Inflammatory macrophage treated with lipopolysaccharide for 4 hours (primary cell): ENCODE measurements around the gene KCNK17.

ENCODE experiments used
- DNase-seq: peaks from one replicate; pipeline ENCODE4 v3.0.0-alpha.2; 2020

KCNK17 gene

DNA sequence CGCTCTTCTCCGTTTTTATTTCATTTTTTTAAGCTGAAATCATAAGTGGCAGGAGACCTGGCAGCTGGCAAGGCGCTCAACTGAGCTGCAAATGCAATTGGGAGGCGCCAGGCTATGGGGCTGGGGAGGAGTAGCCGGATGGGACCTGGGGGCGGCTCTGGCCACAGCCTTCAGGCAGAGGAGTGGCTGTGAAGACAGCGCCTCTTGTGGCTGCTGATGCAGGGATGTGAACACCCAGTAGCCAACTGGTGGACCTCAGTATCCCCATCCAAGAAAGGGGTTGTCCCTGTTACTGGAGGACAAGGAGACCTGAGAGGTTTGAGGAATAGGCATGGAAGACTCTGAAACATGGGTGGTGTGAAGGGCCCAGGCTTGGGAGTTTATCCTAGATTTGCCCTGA lies 12.6 kb downstream of the KCNK17 start:
- DNase-seq, result no peak

GRCh38 chr6:39300739-39301138 lies 13.5 kb downstream of the KCNK17 start:
- peak; percentile 59 for DNase-seq

- no peak for DNase-seq
Measured at GRCh38 chr6:39298061-39298460, 16.2 kb downstream of the KCNK17 start.

- DNase-seq, result no peak
Measured at GRCh38 chr6:39296745-39297640, 17.2 kb downstream of the KCNK17 start.

DNA sequence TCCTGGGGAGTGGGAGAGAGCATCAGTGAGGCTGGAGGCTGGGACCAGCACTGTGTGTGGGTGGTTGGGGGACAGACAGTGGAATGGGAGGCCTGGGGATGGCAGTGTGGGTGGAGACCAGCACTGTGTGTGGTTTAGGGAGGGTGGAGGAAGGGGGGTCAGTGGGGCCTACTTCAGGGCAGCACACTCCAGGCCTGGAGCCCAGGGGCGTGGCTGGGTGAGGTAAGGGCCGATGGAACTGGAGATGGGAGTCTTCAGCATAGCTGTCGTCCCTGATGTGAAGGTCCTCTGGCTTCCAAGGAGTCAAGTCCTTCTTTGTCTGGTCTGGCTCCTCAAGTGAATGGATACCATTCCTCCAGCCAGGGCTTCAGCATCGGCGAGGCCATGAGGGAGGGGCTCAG lies 18.6 kb downstream of the KCNK17 start:
- no peak for DNase-seq

DNA sequence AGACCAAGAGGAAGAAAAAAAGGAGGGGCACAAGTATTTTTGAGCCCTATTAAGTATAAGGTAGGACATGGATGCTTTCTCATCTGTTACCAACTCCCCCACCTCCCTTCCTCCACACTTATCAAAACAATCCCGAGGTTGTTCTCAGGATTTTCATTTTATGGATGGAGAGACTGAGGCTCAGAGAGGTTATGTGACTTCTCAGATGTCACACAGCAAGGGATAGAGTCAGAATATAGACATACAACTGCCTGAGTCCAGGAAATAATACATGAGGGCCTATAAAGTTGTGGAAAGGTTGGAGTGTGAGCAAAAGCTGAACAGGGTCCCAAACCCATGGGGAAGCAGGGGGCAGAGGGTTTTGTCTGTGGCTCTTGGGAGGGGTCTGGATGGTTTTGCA lies 19.3 kb downstream of the KCNK17 start:
- no peak for DNase-seq

- DNase-seq, result peak; percentile 46
Measured at GRCh38 chr6:39294133-39294532, 20.1 kb downstream of the KCNK17 start.

DNA sequence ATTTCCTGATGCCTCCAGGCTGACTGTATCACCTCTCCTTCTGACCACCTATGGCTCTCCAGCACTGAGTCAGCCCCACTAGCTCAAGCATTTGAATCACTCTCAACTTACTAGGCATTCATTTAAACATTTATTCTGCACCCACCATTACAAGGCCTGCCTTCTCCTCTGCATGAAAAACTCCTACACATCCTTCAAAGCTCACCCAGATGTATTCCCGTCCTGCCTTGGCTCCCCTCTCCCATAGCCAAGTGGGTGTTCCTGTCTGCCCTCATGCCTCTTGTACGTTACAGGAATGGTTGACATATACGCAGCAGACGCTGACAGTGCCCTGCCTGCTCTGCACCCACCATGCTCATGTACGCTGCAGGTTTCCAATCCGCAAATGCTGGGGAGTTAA lies 21.6 kb downstream of the KCNK17 start:
- no peak for DNase-seq

GRCh38 chr6:39289490-39289889 lies 24.7 kb downstream of the KCNK17 start:
- DNase-seq, result peak; percentile 89

- no peak for DNase-seq
Measured at GRCh38 chr6:39287601-39288000, 26.6 kb downstream of the KCNK17 start.

DNA sequence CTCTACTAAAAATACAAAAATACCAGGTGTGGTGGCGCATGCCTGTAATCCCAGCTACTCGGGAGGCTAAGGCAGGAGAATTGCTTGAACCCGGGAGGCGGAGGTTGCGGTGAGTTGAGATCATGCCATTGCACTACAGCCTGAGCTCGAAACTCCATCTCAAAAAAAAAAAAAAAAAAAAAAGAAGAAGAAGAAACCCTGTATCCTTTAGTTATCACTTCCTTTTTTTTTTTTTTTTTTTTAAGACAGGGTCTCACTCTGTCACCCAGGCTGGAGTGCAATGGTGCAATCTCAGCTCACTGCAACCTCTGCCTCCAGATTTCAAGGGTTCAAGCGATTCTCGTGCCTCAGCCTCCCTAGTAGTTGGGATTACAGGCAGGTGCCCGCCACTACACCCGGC lies 27.6 kb downstream of the KCNK17 start:
- DNase-seq, result peak; percentile 62

DNA sequence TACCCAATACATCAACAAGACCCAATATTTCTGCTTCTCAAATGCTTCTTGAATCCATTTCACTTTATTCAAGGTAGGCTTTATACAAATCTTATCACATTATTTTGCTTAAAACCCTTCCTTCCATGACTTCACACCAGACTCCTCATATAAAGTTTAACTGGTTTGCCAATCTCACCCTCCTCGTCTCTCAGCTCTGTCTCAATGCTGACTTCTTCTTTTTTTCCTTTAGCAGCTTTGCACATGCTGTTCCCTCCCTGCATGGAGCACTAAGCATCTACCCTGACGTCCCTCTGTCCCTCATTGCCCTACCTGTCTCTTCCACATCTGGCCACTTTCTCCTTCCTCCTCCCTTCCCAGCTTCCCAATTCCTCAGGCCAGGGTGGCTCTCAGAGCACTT lies 31.4 kb downstream of the KCNK17 start:
- DNase-seq, result peak; percentile 46

DNA sequence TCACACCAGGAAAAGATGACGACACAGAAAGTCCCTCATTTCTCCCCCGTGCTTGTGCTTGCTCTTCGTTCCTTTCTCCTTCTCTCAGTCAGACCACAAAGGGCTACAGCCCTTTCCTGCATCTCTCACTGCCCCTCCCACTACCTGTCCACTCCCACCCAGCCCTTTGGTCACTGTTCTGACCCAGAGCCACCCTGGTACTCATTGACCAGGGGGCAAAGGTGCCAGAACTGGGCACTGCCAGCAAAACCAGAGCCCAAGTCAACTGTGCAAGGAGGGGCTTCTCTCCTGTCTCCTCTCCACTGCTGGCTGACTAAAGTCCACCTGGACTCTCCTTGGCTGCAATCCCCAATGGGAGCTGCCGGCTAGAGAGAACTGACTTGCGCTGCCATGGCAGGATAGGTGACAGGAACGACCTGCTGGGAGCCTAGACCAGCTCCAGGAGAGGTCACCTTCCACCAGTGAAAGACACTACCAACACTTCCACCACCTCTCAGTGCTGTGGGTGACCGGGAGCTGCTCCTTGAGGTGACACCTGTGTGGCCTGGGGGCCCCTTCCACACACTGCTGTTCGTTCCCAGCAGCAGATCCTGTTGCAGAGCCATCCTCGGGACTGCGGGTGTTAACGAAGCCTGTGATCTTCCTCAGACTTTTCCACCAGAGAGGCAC lies 32.8 kb downstream of the KCNK17 start:
- no peak for DNase-seq

GRCh38 chr6:39280247-39280731 lies 33.9 kb downstream of the KCNK17 start:
- peak; percentile 87 for DNase-seq

DNA sequence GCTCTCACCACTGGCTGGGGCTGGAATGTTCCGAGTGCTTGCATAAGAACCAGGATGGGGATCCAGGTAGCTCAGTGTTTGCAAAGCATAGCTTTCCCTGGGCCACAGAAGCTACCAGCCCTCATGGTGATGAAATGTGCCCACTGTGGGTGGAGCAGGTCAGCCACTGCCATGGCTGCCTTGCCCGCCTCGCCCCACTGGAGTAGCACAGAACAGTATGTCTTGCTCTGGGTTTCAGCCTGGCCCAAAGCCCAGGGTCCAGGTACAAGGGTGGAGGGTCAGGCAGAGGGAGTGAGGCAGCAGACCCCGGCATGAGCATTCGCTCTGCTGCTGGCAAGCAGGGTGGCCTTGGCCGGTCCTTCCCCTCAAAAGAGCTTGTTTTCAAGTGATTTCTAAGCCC lies 34.7 kb downstream of the KCNK17 start:
- DNase-seq, result no peak

- DNase-seq, result no peak
Measured at GRCh38 chr6:39276379-39276995, 37.7 kb downstream of the KCNK17 start.

DNA sequence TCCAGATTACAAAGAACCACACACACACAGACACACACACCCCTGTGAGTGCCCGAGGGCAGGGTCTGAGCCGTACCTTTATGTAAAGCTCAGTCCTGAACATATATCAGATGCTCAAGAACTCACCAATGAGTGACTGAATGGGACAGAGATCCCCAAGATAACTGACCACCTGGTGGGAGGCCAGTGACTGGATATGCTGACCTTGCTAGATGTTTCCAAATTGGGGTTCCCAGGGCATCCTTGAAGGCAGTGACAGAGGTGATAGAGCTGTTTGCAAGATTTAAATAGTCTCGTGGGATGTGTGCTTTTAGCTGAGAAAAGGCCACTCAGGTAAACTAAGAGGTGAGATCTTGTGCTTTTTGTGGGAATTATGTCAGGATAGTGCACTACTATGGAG lies 39.3 kb downstream of the KCNK17 start:
- no peak for DNase-seq

- no peak for DNase-seq
Measured at GRCh38 chr6:39274471-39274870, 39.7 kb downstream of the KCNK17 start.

DNA sequence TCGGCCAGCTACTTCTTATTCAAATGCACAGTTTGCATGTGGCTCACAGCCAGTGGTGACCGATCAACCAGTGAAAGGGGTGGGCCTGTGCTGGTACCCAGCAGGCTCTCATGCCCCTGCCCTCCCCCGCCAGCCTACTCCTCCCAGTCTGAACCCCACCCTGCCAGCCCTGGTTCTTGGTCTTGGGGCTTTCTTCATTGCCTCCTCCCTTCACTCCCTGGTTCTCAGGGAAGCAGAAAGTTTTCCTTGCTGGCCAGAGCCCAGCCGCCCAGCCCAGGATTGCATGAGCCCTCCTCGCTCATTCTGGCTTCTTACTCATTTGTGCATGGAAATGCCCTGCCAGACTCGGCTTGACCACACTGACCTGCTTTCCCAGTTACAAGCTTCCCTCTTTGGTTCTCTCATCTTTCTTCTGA lies 40.8 kb downstream of the KCNK17 start:
- DNase-seq, result no peak

- DNase-seq, result no peak
Measured at GRCh38 chr6:39269961-39270360, 44.3 kb downstream of the KCNK17 start.

DNA sequence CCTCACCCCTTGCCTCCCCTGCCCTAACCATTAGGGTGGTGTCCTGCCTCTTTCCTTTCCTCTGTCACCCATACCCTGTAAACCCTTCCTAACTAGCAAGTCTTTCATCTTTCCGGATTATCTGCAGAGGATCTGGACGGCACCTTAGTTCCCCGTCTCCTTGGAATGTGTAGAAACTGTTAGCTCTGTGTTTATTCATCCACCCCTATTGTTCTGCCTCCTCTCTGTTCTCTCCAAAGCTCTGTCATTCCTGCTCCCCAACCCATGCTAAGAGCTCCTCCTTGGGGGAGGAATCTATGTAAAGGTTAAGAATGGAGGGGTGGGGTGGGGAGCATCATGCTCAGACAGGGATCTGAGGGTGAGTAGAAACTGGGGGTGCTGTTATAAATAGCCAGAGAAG lies 45.5 kb downstream of the KCNK17 start:
- no peak for DNase-seq

GRCh38 chr6:39268171-39268570 lies 46.0 kb downstream of the KCNK17 start:
- no peak for DNase-seq

DNA sequence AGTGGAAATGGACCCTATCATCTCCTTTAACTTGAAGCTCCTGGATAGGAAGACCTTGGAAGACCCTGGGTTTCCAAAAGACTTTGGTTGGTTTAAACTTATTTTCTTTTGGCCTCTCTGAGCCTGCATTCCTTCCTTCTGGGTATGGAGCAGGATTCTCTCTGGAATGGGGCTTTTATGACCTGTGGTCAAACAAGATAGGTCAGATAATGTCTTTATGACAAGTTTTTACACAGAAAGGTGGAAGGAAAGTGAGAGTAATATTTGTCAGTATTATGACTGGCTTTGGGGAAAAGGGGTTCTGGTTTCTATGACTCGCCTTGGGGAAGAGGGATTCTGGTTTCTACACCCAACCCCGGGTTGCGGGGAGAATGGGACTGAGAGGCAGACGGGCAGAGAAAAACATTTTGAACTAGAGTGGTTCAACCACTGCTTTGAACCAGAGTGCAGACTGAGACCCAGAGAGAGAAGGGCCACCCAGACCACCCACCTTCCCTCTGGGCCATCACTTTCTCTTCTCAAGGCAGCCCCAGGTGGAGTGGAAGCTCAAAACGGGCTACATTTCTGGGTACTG lies 47.4 kb downstream of the KCNK17 start:
- no peak for DNase-seq
